HCT116 (cell line): ENCODE data around the gene DCLRE1A. TPM values are rescaled to one million over a fixed set of nuclear protein-coding genes. Genes with fewer than 3 reads are reported as not detected.

ENCODE experiments used
- ATAC-seq: fragments of 200-7000 bp; cut with Tn5 transposase; 2 replicates; pipeline ENCODE4 v1.9.1; 2020; ENCODE audit warnings: mild to moderate bottlenecking, moderate library complexity
- BruUV-seq: library from RNA; stranded (reverse); fragments of 400-500 nt; replicated peaks from 2 replicates; lab custom pipeline; 2021; lab: Mats Ljungman, UMichigan
- CTCF ChIA-PET: fragments of 300-600 bp; sonication (Branson Sonifier 250); formaldehyde crosslinking; loops from one replicate; lab custom pipeline; 2021; ENCODE audit warnings: antibody characterized with exemption; lab: Charles Lee
- POLR2A ChIA-PET: fragments of 300-600, 350-600 bp; sonication (Branson Sonifier 250); formaldehyde crosslinking; loops from one replicate; lab custom pipeline; 2021; ENCODE audit warnings: antibody characterized with exemption; lab: Charles Lee
- RAD21 ChIA-PET, 2 experiments: fragments of 300-600 bp; sonication (Branson Sonifier 250); formaldehyde crosslinking; loops; one replicate each; lab custom pipeline; 2023; ENCODE audit warnings: low total read pairs in 2 of 2; ENCODE audit not compliant: uncharacterized antibody in 2 of 2, unreplicated experiment in 2 of 2, low non-redundant PET in 1 of 2; lab: Charles Lee
- DNase-seq: peaks from one replicate; pipeline ENCODE4 v3.0.0-alpha.2; 2010; ENCODE audit warnings: low read depth, low spot score
- H2AFZ ChIP-seq: fragments of 200-600 bp; shearing (Covaris generic), sonication (generic); 2 replicates; pipeline ENCODE4 v1.6.1; 2017; ENCODE audit warnings: low read depth, mixed run types, mixed read lengths, antibody characterized with exemption, low read length; ENCODE audit not compliant: poor library complexity, severe bottlenecking
- H3K27ac ChIP-seq: 2 replicates; pipeline ENCODE4 v1.5.1; 2012; ENCODE audit warnings: low read depth, low read length
- H3K27me3 ChIP-seq: fragments of 200-600 bp; sonication (generic); 2 replicates; pipeline ENCODE4 v1.6.1; 2016; ENCODE audit warnings: mixed run types, low read length, mixed read lengths; ENCODE audit not compliant: insufficient read depth
- H3K36me3 ChIP-seq, 2 experiments: fragments of 200-500 bp in 1 of 2; fragments of 200-600 bp in 1 of 2; sonication (Bioruptor generic) in 1 of 2; sonication (generic) in 1 of 2; 2 replicates each; pipeline versions ENCODE4 v1.5.1 to v1.6.1; 2014 to 2016; ENCODE audit warnings: low read length in 2 of 2, inconsistent platforms in 1 of 2, mixed read lengths in 1 of 2, mixed run types in 1 of 2; ENCODE audit not compliant: insufficient read depth in 2 of 2, control insufficient read depth in 1 of 2
- H3K4me1 ChIP-seq, 2 experiments: fragments of 200-600 bp in 1 of 2; sonication (generic) in 1 of 2; 2 replicates each; pipeline versions ENCODE4 v1.5.1 to v1.6.1; 2012 to 2017; ENCODE audit warnings: low read length in 2 of 2, inconsistent platforms in 1 of 2, mild to moderate bottlenecking in 1 of 2, mixed read lengths in 1 of 2, mixed run types in 1 of 2, moderate library complexity in 1 of 2; ENCODE audit not compliant: insufficient read depth in 2 of 2, control insufficient read depth in 1 of 2
- H3K4me2 ChIP-seq: fragments of 200-600 bp; sonication (generic); 2 replicates; pipeline ENCODE4 v1.6.1; 2017; ENCODE audit warnings: mixed run types, low read length, mixed read lengths
- H3K4me3 ChIP-seq, 2 experiments: fragments of 200-600 bp in 1 of 2; sonication (generic) in 1 of 2; replicated peaks in 1 of 2; 2 replicates each; pipeline ENCODE4 v1.5.1; 2011 to 2016; ENCODE audit warnings: low read length in 2 of 2, control low read depth in 1 of 2, low read depth in 1 of 2, mild to moderate bottlenecking in 1 of 2, mixed read lengths in 1 of 2, mixed run types in 1 of 2
- H3K79me2 ChIP-seq: fragments of 200-600 bp; sonication (generic); 2 replicates; pipeline ENCODE4 v1.6.1; 2017; ENCODE audit warnings: mild to moderate bottlenecking, mixed run types, low read length, moderate library complexity, mixed read lengths; ENCODE audit not compliant: insufficient read depth
- H3K9ac ChIP-seq: fragments of 200-600 bp; sonication (generic); 2 replicates; pipeline ENCODE4 v1.6.1; 2016; ENCODE audit warnings: low read length, mixed read lengths
- H3K9me2 ChIP-seq: fragments of 200-600 bp; sonication (generic), shearing (Covaris generic); 2 replicates; pipeline ENCODE4 v1.6.1; 2017; ENCODE audit warnings: mixed run types, mild to moderate bottlenecking, moderate library complexity; ENCODE audit not compliant: insufficient read depth
- H3K9me3 ChIP-seq, 2 experiments: fragments of 200-500 bp in 1 of 2; fragments of 200-600 bp in 1 of 2; sonication (Bioruptor generic) in 1 of 2; sonication (generic) in 1 of 2; 2 replicates each; pipeline ENCODE4 v1.6.1; 2014 to 2017; ENCODE audit warnings: low read length in 2 of 2, mixed read lengths in 2 of 2, inconsistent platforms in 1 of 2, low read depth in 1 of 2, mild to moderate bottlenecking in 1 of 2, mixed run types in 1 of 2, moderate library complexity in 1 of 2; ENCODE audit not compliant: control insufficient read depth in 1 of 2, insufficient read depth in 1 of 2
- H4K20me1 ChIP-seq: fragments of 200-600 bp; sonication (generic), shearing (Covaris generic); 2 replicates; pipeline ENCODE4 v1.6.1; 2017; ENCODE audit warnings: mixed run types, mild to moderate bottlenecking, moderate library complexity; ENCODE audit not compliant: insufficient read depth
- CEBPB ChIP-seq: IDR thresholded peaks from 2 replicates; pipeline ENCODE4 v1.6.1; 2012; ENCODE audit warnings: low read depth
- CTCF ChIP-seq, 3 experiments: fragments of 200-600 bp in 1 of 3; sonication (generic) in 1 of 3; IDR thresholded peaks in 2 of 3; conservative IDR thresholded peaks in 1 of 3; 2 replicates each; pipeline ENCODE4 v1.5.1; 2012 to 2017; ENCODE audit warnings: low read depth in 2 of 3, low read length in 2 of 3, antibody characterized with exemption in 1 of 3, borderline replicate concordance in 1 of 3, control low read depth in 1 of 3, mild to moderate bottlenecking in 1 of 3, mixed read lengths in 1 of 3, mixed run types in 1 of 3, moderate library complexity in 1 of 3; ENCODE audit not compliant: insufficient read depth in 1 of 3
- FOSL1 ChIP-seq: IDR thresholded peaks from 2 replicates; pipeline ENCODE4 v1.6.1; 2012; ENCODE audit warnings: low read depth
- RAD21 ChIP-seq: IDR thresholded peaks from 2 replicates; pipeline ENCODE4 v1.6.1; 2012; ENCODE audit warnings: low read depth, mild to moderate bottlenecking
- SP1 ChIP-seq: IDR thresholded peaks from 2 replicates; pipeline ENCODE4 v1.6.1; 2012; ENCODE audit warnings: low read depth
- ZFX ChIP-seq: fragments of 450-650 bp; IDR thresholded peaks from 2 replicates; pipeline ENCODE4 v1.6.1; 2017
- intact Hi-C: fragments of 100-400 bp; cut with micrococcal nuclease; formaldehyde crosslinking; loops from 2 replicates; pipeline ENCODE4 v1.10.0; 2022
- total RNA-seq: library from RNA; stranded (reverse); gene quantifications from one replicate; pipeline ENCODE4 v1.2.1, GENCODE V29; 2021; ENCODE audit not compliant: unreplicated experiment

The DCLRE1A gene
- total RNA-seq, 1 experiment from 2014 or later, result 13.9 TPM

- no TSS peak for BruUV-seq
- H3K4me3 ChIP-seq, result no peak overlapping the region
- no peak for ATAC-seq
- peaks cover 3% of the 10 kb centered on the region; the same call in 1 of the 2 replicates for H4K20me1 ChIP-seq
- intact Hi-C loops, result no loop called here
- H3K36me3 ChIP-seq, result no peaks in the 10 kb centered on the region
- no peak overlapping the region for H3K9ac ChIP-seq
- no peaks in the 10 kb centered on the region; the same call in 1 of the 2 replicates for H3K79me2 ChIP-seq
- H2AFZ ChIP-seq, result no peak overlapping the region
- TF ChIP-seq SP1 (no peak), ZFX (no peak), CTCF (IDR thresholded peaks at IDR 0.05 in 2 of 3, conservative IDR thresholded peaks at IDR 0.05 in 1 of 3; ENCODE audit: borderline replicate concordance in 1 of 3, insufficient read depth in 1 of 3, low read depth in 2 of 3, low read length in 2 of 3) (no peak), FOSL1 (no peak), RAD21 (no peak)
- H3K27ac ChIP-seq, result no peak overlapping the region
- H3K4me1 ChIP-seq, result 0 out of 4 replicates have a peak, but pooled peaks cover 0 to 2% of the 10 kb centered on the region in 2 experiments
- H3K4me2 ChIP-seq, result no peak overlapping the region
- ChIA-PET POLR2A (no interaction called here), CTCF (no interaction called here), RAD21 (no interaction called here)
- no peaks in the 10 kb centered on the region for H3K27me3 ChIP-seq
- no peaks in the 10 kb centered on the region for H3K9me2 ChIP-seq
- H3K9me3 ChIP-seq, result no peaks in the 10 kb centered on the region
- DNase-seq, result no peak
Observed at GRCh38 chr10:113893570-113893969, 39.7 kb upstream of the DCLRE1A start.

- no peak overlapping the region for H2AFZ ChIP-seq
- peaks cover 1 to 5% of the 10 kb centered on the region in 2 experiments; a peak in 1 of 4 replicates for H3K36me3 ChIP-seq
- ChIA-PET POLR2A (no interaction called here), RAD21 (no interaction called here), CTCF (no interaction called here)
- TF ChIP-seq RAD21 (no peak), CEBPB (no peak)
- H3K79me2 ChIP-seq, result no peaks in the 10 kb centered on the region; the same call in 1 of the 2 replicates
- peaks cover 3% of the 10 kb centered on the region; the same call in 1 of the 2 replicates for H4K20me1 ChIP-seq
- H3K4me3 ChIP-seq, result no peak overlapping the region
- no peak overlapping the region for H3K4me2 ChIP-seq
- DNase-seq, result no peak
- ATAC-seq, result no peak
- H3K27me3 ChIP-seq, result no peaks in the 10 kb centered on the region
- H3K9me2 ChIP-seq, result no peaks in the 10 kb centered on the region
- no TSS peak for BruUV-seq
- 0 out of 4 replicates have a peak, but pooled peaks cover 0 to 2% of the 10 kb centered on the region in 2 experiments for H3K4me1 ChIP-seq
- intact Hi-C loops, result no loop called here
- H3K9ac ChIP-seq, result no peak overlapping the region
- H3K27ac ChIP-seq, result no peak overlapping the region
- no peaks in the 10 kb centered on the region for H3K9me3 ChIP-seq
Observed at GRCh38 chr10:113891476-113891875, 37.6 kb upstream of the DCLRE1A start.
